GM18511 (cell line): ENCODE results near the gene TMEM154.

Experiments
- ATAC-seq: cut with Tn5 transposase; IDR thresholded peaks from one replicate; pipeline ENCODE4 v1.9.1; 2021; ENCODE audit warnings: mild to moderate bottlenecking, moderate library complexity; ENCODE audit not compliant: unreplicated experiment

TMEM154 gene

GRCh38 chr4:152634110-152634760, 45.6 kb downstream of the TMEM154 start:
- no peak for ATAC-seq

- ATAC-seq, result no peak
Measured at GRCh38 chr4:152633118-152633517, 46.7 kb downstream of the TMEM154 start.

- no peak for ATAC-seq
Measured at GRCh38 chr4:152630324-152630723, 49.5 kb downstream of the TMEM154 start.

- ATAC-seq, result no peak
Measured at GRCh38 chr4:152629908-152630307, 49.9 kb downstream of the TMEM154 start.

- no peak for ATAC-seq
Measured at GRCh38 chr4:152628128-152628527, 51.7 kb downstream of the TMEM154 start.

GRCh38 chr4:152626790-152627189, 53.0 kb downstream of the TMEM154 start:
- ATAC-seq, result no peak

- no peak for ATAC-seq
Measured at GRCh38 chr4:152620915-152621314, 58.9 kb downstream of the TMEM154 start.

GRCh38 chr4:152620218-152620617, 59.6 kb downstream of the TMEM154 start:
- ATAC-seq, result no peak

GRCh38 chr4:152619556-152619955, 60.2 kb downstream of the TMEM154 start:
- ATAC-seq, result no peak

GRCh38 chr4:152618971-152619370, 60.8 kb downstream of the TMEM154 start:
- no peak for ATAC-seq

GRCh38 chr4:152616804-152617203, 63.0 kb downstream of the TMEM154 start:
- no peak for ATAC-seq

- ATAC-seq, result no peak
Measured at GRCh38 chr4:152613841-152614721, 65.7 kb downstream of the TMEM154 start.

- ATAC-seq, result no peak
Measured at GRCh38 chr4:152613351-152613750, 66.4 kb downstream of the TMEM154 start.

- ATAC-seq, result no peak
Measured at GRCh38 chr4:152610131-152610530, 69.7 kb downstream of the TMEM154 start.

GRCh38 chr4:152609481-152609880, 70.3 kb downstream of the TMEM154 start:
- no peak for ATAC-seq

GRCh38 chr4:152607178-152607577, 72.6 kb downstream of the TMEM154 start:
- no peak for ATAC-seq

GRCh38 chr4:152606753-152607152, 73.0 kb downstream of the TMEM154 start:
- ATAC-seq, result no peak

- no peak for ATAC-seq
Measured at GRCh38 chr4:152605641-152606335, 74.0 kb downstream of the TMEM154 start.

- ATAC-seq, result no peak
Measured at GRCh38 chr4:152605031-152605430, 74.8 kb downstream of the TMEM154 start.

GRCh38 chr4:152601156-152601555, 78.6 kb downstream of the TMEM154 start:
- no peak for ATAC-seq

- no peak for ATAC-seq
Measured at GRCh38 chr4:152599636-152600035, 80.2 kb downstream of the TMEM154 start.

- no peak for ATAC-seq
Measured at GRCh38 chr4:152599095-152599494, 80.7 kb downstream of the TMEM154 start.
